Stimulated activated CD8-positive, alpha-beta memory T cell treated with anti-CD3 and anti-CD28 coated beads, Interleukin-4, amount 100 ng/mL, for 24 hours (primary cell): ENCODE data around the gene CBL.

Experiments
- DNase-seq: peaks from one replicate; pipeline ENCODE4 v3.0.0-alpha.2; 2020; ENCODE audit warnings: low read depth

CBL gene

GRCh38 chr11:119347940-119348605, 141.9 kb downstream of the CBL start:
- no peak for DNase-seq

DNA sequence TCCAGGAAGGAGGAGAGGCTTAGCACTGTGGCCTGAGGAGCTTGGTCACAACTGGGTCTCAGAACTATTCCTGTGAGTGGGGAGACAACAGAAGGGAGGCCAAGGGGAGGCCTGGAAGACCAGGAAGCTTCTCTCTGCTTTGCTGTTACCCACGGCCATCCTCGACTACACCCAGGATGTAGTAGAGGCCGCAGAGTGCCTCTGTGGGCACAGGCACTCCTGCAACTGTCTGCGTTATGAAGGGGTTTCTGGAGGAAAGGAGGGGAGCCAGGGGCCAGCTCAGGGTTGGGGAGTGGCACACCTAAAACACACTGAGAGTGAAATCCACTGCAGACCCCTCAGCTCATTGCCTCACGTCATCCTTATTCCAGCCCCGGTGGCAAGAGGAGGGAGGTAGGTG, 144.2 kb downstream of the CBL start:
- DNase-seq = no peak

DNA sequence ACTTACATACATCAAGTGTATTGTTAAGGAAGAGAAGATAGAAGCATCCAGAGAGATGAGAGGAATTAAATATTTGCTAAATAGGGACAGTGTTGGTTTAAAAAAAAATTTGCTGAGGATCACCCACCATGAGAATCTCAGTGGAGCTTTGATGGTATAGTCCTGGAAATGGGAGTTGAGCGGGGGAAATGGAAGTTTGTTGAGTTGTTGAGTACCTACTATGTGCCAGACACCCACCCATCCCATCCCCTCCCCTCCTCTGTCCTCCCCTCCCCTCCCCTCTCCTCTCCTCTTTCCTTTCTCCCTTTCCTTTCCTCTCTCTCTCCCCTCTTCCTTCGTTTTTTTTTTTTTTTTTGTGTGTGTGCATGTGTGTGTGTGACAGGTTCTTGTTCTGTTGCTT, 145.1 kb downstream of the CBL start:
- DNase-seq = no peak

DNA sequence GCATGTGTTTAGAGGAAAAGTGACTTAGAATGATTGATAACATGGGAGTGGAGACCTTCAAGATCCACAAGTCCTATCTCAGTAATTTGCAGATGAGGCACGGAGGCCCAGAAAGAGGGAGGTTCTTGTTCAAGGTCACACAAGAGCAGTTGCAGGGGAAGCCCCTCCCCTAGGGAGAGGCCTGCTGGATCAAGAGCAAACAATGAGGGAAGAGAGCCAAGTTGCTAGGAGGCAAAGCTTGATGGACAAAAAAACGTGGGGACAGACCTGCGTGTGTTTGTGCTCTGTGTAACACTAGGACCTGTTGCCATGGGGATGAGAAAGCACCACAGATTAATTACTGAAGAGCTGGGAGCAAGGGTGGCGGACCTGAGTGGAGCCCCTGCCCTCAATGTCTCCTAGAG, 146.7 kb downstream of the CBL start:
- no peak for DNase-seq

GRCh38 chr11:119355091-119355843, 149.1 kb downstream of the CBL start:
- no peak for DNase-seq

DNA sequence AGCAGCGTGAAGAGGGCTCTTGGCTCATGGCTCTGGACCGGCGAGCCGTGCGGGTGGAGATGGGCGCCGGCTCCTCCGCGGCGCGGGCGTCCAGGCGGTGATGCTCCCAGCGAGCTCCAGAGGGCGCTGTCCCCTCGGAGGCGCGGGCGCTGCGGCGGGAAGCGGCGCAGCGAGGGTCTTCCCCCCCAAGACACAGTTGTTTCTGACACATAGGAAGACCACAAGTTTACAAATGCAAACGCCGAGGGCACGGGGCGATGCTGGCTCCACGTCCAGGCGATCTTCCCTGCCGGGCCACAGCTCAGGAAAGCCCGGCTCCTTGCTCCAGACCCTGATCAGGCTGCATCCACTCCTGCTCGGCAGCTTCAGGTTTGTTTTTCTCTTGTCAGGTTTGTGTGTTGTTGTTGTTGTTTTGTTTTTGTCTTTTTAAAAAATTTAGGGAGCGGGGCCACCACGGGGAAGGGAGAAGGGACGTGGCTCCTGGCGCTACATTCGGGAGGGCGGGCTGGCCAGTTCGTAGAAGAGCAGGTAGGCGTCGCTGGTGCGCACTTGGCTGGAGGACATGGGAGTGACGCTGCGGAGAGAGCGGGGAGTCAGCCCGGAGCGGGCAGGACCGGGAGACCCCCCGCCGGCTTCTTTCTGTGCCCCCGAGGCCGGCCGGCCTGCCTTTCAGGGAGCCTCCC, 150.4 kb downstream of the CBL start:
- DNase-seq = peak; percentile 48

GRCh38 chr11:119357074-119357473, 150.9 kb downstream of the CBL start:
- DNase-seq = no peak
